GM23248 (cell line): ENCODE data around the gene PM20D1. TPM values are rescaled to one million over a fixed set of nuclear protein-coding genes. Genes with fewer than 3 reads are reported as not detected.
"Not testable (repeated sequence)": the region's sequence is repeated elsewhere in the genome, so short reads cannot be mapped to it uniquely, and the experiment has no call there.

Experiments
- DNase-seq: peaks from one replicate; pipeline ENCODE4 v3.0.0-alpha.2; 2015
- H2AFZ ChIP-seq: fragments of 200-600 bp; sonication (generic); 2 replicates; pipeline ENCODE4 v1.6.1; 2016; ENCODE audit warnings: antibody characterized with exemption
- H3F3A ChIP-seq: fragments of 200-600 bp; sonication (generic); 2 replicates; pipeline ENCODE4 v1.6.1; 2016; ENCODE audit warnings: mild to moderate bottlenecking, antibody characterized with exemption, mixed run types; ENCODE audit not compliant: insufficient read depth
- H3K27ac ChIP-seq: fragments of 200-600 bp; sonication (generic); 2 replicates; pipeline ENCODE4 v1.5.1; 2016; ENCODE audit warnings: mild to moderate bottlenecking
- H3K27me3 ChIP-seq: fragments of 200-600 bp; sonication (generic); replicated peaks from 2 replicates; pipeline ENCODE4 v1.6.1; 2016; ENCODE audit warnings: mild to moderate bottlenecking; ENCODE audit not compliant: insufficient read depth
- H3K36me3 ChIP-seq: fragments of 200-600 bp; sonication (generic); 2 replicates; pipeline ENCODE4 v1.6.1; 2016; ENCODE audit warnings: low read depth, mild to moderate bottlenecking
- H3K4me1 ChIP-seq: fragments of 200-600 bp; sonication (generic); 2 replicates; pipeline ENCODE4 v1.6.1; 2016; ENCODE audit warnings: mild to moderate bottlenecking; ENCODE audit not compliant: insufficient read depth
- H3K4me2 ChIP-seq: fragments of 200-600 bp; sonication (generic); one replicate; pipeline ENCODE4 v1.6.1; 2016; ENCODE audit warnings: mild to moderate bottlenecking; ENCODE audit not compliant: unreplicated experiment
- H3K4me3 ChIP-seq: fragments of 200-600 bp; sonication (generic); 2 replicates; pipeline ENCODE4 v1.5.1; 2016; ENCODE audit warnings: mild to moderate bottlenecking
- H3K79me2 ChIP-seq: fragments of 200-600 bp; sonication (generic); 2 replicates; pipeline ENCODE4 v1.6.1; 2016; ENCODE audit warnings: mild to moderate bottlenecking; ENCODE audit not compliant: insufficient read depth
- H3K9ac ChIP-seq: fragments of 200-600 bp; sonication (generic); 2 replicates; pipeline ENCODE4 v1.6.1; 2016; ENCODE audit warnings: mild to moderate bottlenecking
- H3K9me2 ChIP-seq: fragments of 200-600 bp; sonication (generic); 2 replicates; pipeline ENCODE4 v1.6.1; 2016; ENCODE audit warnings: mixed run types, mild to moderate bottlenecking, moderate library complexity; ENCODE audit not compliant: insufficient read depth
- H3K9me3 ChIP-seq: fragments of 200-600 bp; sonication (generic); one replicate; pipeline ENCODE4 v1.6.1; 2017; ENCODE audit warnings: low read depth
- H4K20me1 ChIP-seq: fragments of 200-600 bp; sonication (generic); 2 replicates; pipeline ENCODE4 v1.6.0; 2016; ENCODE audit not compliant: insufficient read depth
- EZH2 ChIP-seq: fragments of 200-600 bp; sonication (generic); IDR thresholded peaks from 2 replicates; pipeline ENCODE4 v1.6.1; 2018; ENCODE audit warnings: antibody characterized with exemption, mild to moderate bottlenecking; ENCODE audit not compliant: insufficient read depth, poor library complexity, severe bottlenecking
- EZH2phosphoT487 ChIP-seq: fragments of 200-600 bp; sonication (generic); IDR thresholded peaks from 2 replicates; pipeline ENCODE4 v1.6.1; 2018; ENCODE audit warnings: antibody characterized with exemption, moderate library complexity, mild to moderate bottlenecking, low read depth; ENCODE audit not compliant: insufficient read depth
- WGBS, 2 experiments: methylation state at CpG; one replicate each; pipeline ENCODE4 v1.1.6; 2015 to 2017; ENCODE audit warnings: low lambda C conversion rate in 2 of 2, low coverage in 1 of 2; ENCODE audit errors: missing lambda C conversion rate in 2 of 2; 5-methylcytosine and 5-hydroxymethylcytosine counted together
- in situ Hi-C: fragments of 300-500 bp; cut with MboI; formaldehyde crosslinking; loops from 2 replicates; pipeline ENCODE4 v1.15.0; 2020
- polyA plus RNA-seq: library from polyadenylated mRNA; unstranded; fragments of >200 nt; fragmentation: Nextera tagmentation; extraction: Ambion mirVana; gene quantifications from 2 replicates; pipeline ENCODE4 v1.2.1, GENCODE V29; 2016
- total RNA-seq: library from RNA; depleted of rRNA; stranded (reverse); fragments of >200 nt; shearing (Covaris generic); gene quantifications from 2 replicates; pipeline ENCODE4 v1.2.3, GENCODE V29; 2014

The PM20D1 gene
- total and polyA plus RNA-seq, 2 experiments from 2014 or later, result 0.11 to 0.22 TPM

DNA sequence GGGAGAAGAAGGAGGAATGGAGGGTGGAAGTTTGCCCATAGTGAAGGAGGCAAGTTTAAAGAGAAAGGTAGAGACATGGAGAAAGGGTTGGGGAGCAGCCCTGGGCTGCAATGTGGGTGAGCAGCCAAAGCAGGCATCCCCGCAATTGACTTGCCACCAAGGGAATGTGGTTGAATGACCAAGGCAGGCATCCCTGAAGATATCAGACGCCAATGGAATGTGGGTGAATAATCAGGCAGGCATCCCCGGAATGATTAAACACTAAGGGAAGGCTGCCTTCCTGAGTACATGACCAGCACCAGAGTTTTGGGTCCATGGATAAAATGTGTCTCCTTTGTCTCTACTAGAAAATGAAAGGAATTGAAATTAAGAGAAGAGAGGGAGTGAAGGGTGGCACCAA lies 39.8 kb upstream of the PM20D1 start:
- 10 to 13% methylated on average over 3 of the region's 3 CpGs for WGBS, 2 experiments
- Histone ChIP-seq H3K4me1 (peaks cover 37% of the 10 kb centered on the region), H3F3A (peaks cover 34% of the 10 kb centered on the region), H3K4me2 (peak overlapping the region; percentile 52), H3K4me3 (0 out of 2 replicates have a peak overlapping the region, but pooled peaks have one; percentile 6), H2AFZ (0 out of 2 replicates have a peak overlapping the region, but pooled peaks have one; percentile 21)
- H3K27me3 ChIP-seq, H3K9me3 ChIP-seq, H3K9me2 ChIP-seq, in situ Hi-C loops, H3K79me2 ChIP-seq, H3K9ac ChIP-seq, H3K27ac ChIP-seq, H3K36me3 ChIP-seq, H4K20me1 ChIP-seq: not testable (repeated sequence)
- DNase-seq, result peak; percentile 81

DNA sequence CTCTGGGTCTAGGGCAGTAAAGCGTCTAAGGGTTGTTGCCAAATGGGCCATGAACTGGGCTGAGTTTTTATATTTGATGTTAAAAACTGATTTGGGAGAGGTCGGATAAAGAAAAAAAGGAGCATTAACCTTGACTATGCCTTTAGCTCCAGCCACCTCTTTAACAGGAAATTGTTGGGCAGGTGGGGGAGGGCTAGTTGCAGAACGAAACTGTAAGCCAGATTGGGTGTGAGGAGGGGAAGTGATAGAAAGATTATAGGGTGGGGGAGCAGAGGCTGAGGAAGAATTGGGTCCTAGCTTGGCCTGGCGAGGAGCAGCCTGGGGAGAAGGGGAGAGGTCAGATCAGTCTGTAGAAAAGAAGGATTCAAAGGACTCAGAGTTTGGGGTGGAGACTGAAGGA lies 39.1 kb upstream of the PM20D1 start:
- DNase-seq, H3K79me2 ChIP-seq, H3K4me2 ChIP-seq, H3K27me3 ChIP-seq, H3K4me3 ChIP-seq, H3K36me3 ChIP-seq, H4K20me1 ChIP-seq, H3K9ac ChIP-seq, in situ Hi-C loops, H2AFZ ChIP-seq, H3K27ac ChIP-seq, H3K9me2 ChIP-seq, H3K9me3 ChIP-seq: not testable (repeated sequence)
- peaks cover 37% of the 10 kb centered on the region for H3K4me1 ChIP-seq
- H3F3A ChIP-seq, result peaks cover 34% of the 10 kb centered on the region
- 62 to 73% methylated on average over 4 of the region's 4 CpGs for WGBS, 2 experiments

DNA sequence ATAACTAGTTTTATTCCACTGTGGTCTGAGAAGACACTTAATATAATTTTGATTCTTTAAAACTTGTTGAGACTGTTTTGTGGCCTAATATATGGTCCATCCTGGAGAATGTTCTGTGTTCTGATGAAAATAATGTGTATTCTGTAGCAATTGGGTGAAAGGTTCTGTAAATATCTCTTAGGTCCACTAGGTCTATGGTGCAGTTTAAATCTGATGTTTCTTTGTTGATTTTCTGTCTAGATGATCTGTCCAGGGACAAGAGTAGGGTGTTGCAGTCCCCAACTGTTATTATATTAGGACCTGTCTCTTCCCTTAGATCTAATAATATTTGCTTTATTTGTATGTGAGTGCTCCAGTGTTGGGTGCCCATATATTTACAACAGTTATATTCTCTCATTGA lies 33.9 kb upstream of the PM20D1 start:
- no peaks in the 10 kb centered on the region for H3K9me3 ChIP-seq
- no peak overlapping the region for H2AFZ ChIP-seq
- no peak overlapping the region for H3K9ac ChIP-seq
- 0 out of 2 replicates have a peak, but pooled peaks cover under 1% of the 10 kb centered on the region for H3F3A ChIP-seq
- no peaks in the 10 kb centered on the region; the same call in 1 of the 2 replicates for H3K27me3 ChIP-seq
- in situ Hi-C loops, result no loop called here
- DNase-seq, result no peak
- TF ChIP-seq EZH2, result no peak
- H3K36me3 ChIP-seq, result no peaks in the 10 kb centered on the region
- no peaks in the 10 kb centered on the region for H3K79me2 ChIP-seq
- no peaks in the 10 kb centered on the region for H4K20me1 ChIP-seq
- H3K4me2 ChIP-seq, result no peak overlapping the region
- H3K27ac ChIP-seq, result no peak overlapping the region
- H3K9me2 ChIP-seq, result no peaks in the 10 kb centered on the region
- peaks cover 2% of the 10 kb centered on the region for H3K4me1 ChIP-seq
- no peak overlapping the region for H3K4me3 ChIP-seq

DNA sequence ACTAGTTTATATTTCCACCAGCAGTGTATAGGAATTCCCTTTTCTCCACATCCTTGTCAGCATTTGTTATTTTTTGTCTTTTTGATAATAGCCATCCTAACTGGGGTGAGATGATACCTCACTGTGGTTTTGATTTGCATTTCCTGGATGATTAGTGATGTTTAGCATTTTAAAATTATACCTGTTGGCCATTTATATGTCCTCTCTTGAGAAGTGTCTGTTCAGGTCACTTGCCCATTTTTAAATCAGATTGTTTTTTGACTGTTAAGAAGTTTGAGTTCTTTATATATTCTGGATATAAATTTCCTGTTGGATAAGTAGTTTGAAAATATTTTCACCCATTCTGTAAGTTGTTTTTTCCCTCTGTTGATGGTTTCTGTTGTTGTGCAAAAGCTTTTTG lies 31.0 kb upstream of the PM20D1 start:
- Histone ChIP-seq H3K9me3 (no peaks in the 10 kb centered on the region), H3K9me2 (no peaks in the 10 kb centered on the region), H3K4me3 (no peak overlapping the region), H3K79me2 (no peaks in the 10 kb centered on the region), H2AFZ (no peak overlapping the region), H3K27me3 (peaks cover 12% of the 10 kb centered on the region), H3K4me1 (no peaks in the 10 kb centered on the region), H3K27ac (no peak overlapping the region), H4K20me1 (no peaks in the 10 kb centered on the region), H3K36me3 (no peaks in the 10 kb centered on the region), H3K4me2 (no peak overlapping the region), H3K9ac (no peak overlapping the region), H3F3A (no peaks in the 10 kb centered on the region)
- in situ Hi-C loops, result no loop called here
- DNase-seq, result no peak
- no peak for TF ChIP-seq EZH2phosphoT487
- no peak for TF ChIP-seq EZH2

DNA sequence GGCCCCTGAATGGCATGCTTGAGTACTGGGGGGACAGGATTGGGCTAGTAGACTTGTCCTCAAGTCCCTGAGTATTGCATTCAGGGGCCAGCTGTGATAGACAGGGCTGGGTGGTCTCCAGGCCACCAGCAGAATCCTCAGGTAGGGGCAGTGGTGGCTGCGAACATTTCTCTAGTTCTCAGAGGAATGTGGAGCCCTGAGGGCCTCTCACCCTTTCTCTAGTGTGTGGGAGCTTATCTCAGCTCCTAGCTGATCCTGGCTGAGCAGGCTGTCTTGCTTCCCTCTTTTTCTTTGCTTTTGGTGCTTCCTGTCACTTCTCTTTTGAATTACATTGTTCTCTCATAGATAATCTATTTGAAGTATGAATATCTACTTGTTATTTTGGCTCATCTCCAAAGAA lies 30.0 kb upstream of the PM20D1 start:
- H3K27ac ChIP-seq, result no peak overlapping the region
- no peaks in the 10 kb centered on the region for H3K79me2 ChIP-seq
- no peaks in the 10 kb centered on the region for H3K36me3 ChIP-seq
- H3K9ac ChIP-seq, result no peak overlapping the region
- H3K27me3 ChIP-seq, result peaks cover 12% of the 10 kb centered on the region
- TF ChIP-seq EZH2, result no peak
- TF ChIP-seq EZH2phosphoT487, result no peak
- no peak for DNase-seq
- no peaks in the 10 kb centered on the region for H3K4me1 ChIP-seq
- H4K20me1 ChIP-seq, result no peaks in the 10 kb centered on the region
- H3K9me2 ChIP-seq, result no peaks in the 10 kb centered on the region
- H3K9me3 ChIP-seq, result no peaks in the 10 kb centered on the region
- no peak overlapping the region for H3K4me2 ChIP-seq
- H3F3A ChIP-seq, result no peaks in the 10 kb centered on the region
- H3K4me3 ChIP-seq, result no peak overlapping the region
- H2AFZ ChIP-seq, result no peak overlapping the region
- in situ Hi-C loops, result no loop called here
- WGBS, 2 experiments, result 36 to 50% methylated on average over 1 of the region's 1 CpG
